ENCODE results near the gene CSTB.
A peak's percentile ranks its signal among the peaks of the same experiment; 100 is the strongest.

CSTB gene

DNA sequence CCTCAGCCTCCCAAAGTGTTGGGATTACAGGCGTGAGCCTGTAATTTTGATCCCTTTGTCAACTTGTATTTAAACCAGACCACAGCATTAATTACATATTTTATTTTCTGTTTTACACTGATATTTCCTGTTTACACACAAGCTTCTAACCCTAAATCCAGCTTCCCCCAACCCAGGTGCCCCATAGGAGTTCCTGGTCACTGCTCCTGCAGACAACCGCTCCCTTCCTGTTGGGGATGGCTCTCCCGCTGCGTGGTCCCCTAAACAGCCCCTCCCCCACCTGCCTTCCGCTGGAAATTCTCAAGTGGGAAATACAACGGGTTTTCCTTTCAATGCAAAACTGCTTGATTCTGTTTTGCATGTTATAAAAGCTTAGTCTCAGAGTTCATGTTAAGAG lies 3.7 kb downstream of the CSTB start:
- TF ChIP-seq, protein P1, sequence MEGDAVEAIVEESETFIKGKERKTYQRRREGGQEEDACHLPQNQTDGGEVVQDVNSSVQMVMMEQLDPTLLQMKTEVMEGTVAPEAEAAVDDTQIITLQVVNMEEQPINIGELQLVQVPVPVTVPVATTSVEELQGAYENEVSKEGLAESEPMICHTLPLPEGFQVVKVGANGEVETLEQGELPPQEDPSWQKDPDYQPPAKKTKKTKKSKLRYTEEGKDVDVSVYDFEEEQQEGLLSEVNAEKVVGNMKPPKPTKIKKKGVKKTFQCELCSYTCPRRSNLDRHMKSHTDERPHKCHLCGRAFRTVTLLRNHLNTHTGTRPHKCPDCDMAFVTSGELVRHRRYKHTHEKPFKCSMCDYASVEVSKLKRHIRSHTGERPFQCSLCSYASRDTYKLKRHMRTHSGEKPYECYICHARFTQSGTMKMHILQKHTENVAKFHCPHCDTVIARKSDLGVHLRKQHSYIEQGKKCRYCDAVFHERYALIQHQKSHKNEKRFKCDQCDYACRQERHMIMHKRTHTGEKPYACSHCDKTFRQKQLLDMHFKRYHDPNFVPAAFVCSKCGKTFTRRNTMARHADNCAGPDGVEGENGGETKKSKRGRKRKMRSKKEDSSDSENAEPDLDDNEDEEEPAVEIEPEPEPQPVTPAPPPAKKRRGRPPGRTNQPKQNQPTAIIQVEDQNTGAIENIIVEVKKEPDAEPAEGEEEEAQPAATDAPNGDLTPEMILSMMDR (conservative IDR thresholded peaks at IDR 0.05; ENCODE audit: control insufficient read depth, insufficient read depth, low read depth, low read length), result no peak
- no peak overlapping the region for H3K4me3 ChIP-seq (ENCODE audit: control insufficient read depth, low read depth, low read length)
- DNase-seq (ENCODE audit: low read depth), result no peak

DNA sequence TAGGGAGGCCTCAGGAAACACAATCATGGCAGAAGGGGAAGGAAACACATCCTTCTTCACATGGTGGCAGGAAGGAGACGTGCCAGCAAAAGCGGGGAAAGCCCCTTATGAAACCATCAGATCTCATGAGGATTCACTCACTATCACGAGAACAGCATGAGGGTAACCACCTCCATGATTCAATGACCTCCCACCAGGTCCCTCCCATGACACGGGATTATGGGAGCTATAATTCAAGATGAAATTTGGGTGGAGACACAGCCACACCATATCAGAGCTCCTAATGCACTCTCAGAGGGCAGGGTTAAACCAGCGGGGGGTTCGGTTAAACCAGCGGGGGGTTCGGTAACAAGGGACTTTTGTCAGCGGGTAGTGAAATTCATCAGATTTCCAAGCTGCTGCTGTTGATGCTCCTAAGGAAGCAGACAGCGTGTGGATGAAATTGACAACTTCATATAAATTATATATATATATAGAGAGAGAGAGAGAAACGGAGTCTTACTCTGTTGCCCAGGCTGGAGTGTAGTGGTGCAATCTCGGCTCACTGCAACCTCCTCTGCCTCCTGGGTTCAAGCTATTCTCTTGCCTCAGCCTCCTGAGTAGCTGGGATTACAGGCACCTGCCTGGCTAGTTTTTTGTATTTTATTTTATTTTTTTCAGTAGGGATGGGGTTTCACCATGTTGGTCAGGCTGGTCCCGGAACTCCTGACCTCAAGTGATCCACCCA lies 4.2 kb downstream of the CSTB start:
- DNase-seq (ENCODE audit: low read depth), result peak; percentile 56
- TF ChIP-seq, protein P1 (conservative IDR thresholded peaks at IDR 0.05; ENCODE audit: control insufficient read depth, insufficient read depth, low read depth, low read length), result no peak
- no peak overlapping the region for H3K4me3 ChIP-seq (ENCODE audit: control insufficient read depth, low read depth, low read length)

DNA sequence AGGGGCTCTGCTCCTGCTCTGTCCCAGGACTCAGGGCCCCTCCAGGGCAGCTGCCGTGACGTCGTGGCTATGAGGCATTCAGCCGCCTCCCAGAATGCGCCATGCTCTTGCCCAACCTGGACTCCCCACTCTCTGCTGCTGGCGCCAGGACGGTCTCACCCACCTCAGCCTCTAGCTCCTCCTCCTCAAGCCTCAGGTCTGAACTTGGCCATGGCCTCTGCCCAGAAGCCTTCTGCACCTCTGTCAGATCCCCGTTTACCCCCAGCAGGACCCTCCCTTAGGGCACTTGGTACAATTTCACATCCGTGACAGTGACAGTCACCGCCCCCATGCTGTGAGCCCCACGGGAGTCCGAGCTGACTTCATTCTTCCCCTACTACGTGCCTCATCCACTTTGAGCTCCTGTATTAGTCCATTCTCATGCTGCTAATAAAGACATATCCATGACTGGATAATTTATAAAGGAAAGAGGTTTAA lies 4.9 kb downstream of the CSTB start:
- H3K4me3 ChIP-seq (ENCODE audit: control insufficient read depth, low read depth, low read length), result no peak overlapping the region
- TF ChIP-seq, protein P1 (conservative IDR thresholded peaks at IDR 0.05; ENCODE audit: control insufficient read depth, insufficient read depth, low read depth, low read length), result no peak
- no peak for DNase-seq (ENCODE audit: low read depth)

GRCh38 chr21:43770066-43770655 lies 5.9 kb downstream of the CSTB start:
- no peak for DNase-seq (ENCODE audit: low read depth)
- TF ChIP-seq, protein P1 (conservative IDR thresholded peaks at IDR 0.05; ENCODE audit: control insufficient read depth, insufficient read depth, low read depth, low read length), result no peak
- H3K4me3 ChIP-seq (ENCODE audit: control insufficient read depth, low read depth, low read length), result no peak overlapping the region

- no peak for DNase-seq (ENCODE audit: low read depth)
- H3K4me3 ChIP-seq (ENCODE audit: control insufficient read depth, low read depth, low read length), result no peak overlapping the region
- TF ChIP-seq, protein P1 (conservative IDR thresholded peaks at IDR 0.05; ENCODE audit: control insufficient read depth, insufficient read depth, low read depth, low read length), result no peak
These were observed 6.7 kb downstream of the CSTB start for GRCh38 chr21:43769325-43769958.

DNA sequence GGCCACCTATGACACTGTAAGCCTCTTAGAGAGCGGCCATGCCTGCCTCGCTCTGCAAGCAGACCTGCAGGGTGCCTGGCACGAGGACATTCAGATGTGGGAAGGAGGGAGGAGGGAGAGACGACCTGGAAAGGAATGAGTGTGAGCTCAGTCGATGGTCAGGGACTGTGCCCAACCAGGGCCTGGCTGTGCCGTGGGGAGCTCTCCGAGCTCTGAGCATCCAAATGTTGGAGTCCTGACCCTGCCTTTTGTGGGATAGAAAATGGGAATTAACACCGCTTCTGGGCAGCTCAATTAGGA lies 7.3 kb downstream of the CSTB start:
- no peak for DNase-seq (ENCODE audit: low read depth)
- no peak overlapping the region for H3K4me3 ChIP-seq (ENCODE audit: control insufficient read depth, low read depth, low read length)
- TF ChIP-seq, protein P1 (conservative IDR thresholded peaks at IDR 0.05; ENCODE audit: control insufficient read depth, insufficient read depth, low read depth, low read length), result no peak
